Measurements from ENCODE around the gene MTA2. TPM values are rescaled to one million over a fixed set of nuclear protein-coding genes. Genes with fewer than 3 reads are reported as not detected.

Gene MTA2
- total RNA-seq, 1 experiment from 2014 or later = 241 TPM

- no peaks in the 10 kb centered on the region for H3K9me3 ChIP-seq (ENCODE audit: low read depth, low read length, poor library complexity, severe bottlenecking)
- no peaks in the 10 kb centered on the region for H3K27me3 ChIP-seq (replicated peaks; ENCODE audit: insufficient read depth, low read depth, low read length, poor library complexity)
- peak; percentile 89 for DNase-seq (ENCODE audit: low spot score)
- no peak for TF ChIP-seq EZH2 (IDR thresholded peaks at IDR 0.05; ENCODE audit: borderline replicate concordance, low read depth, low read length, poor library complexity, severe bottlenecking)
- TF ChIP-seq CTCF (conservative IDR thresholded peaks at IDR 0.05; ENCODE audit: low read depth, low read length) = peak; percentile 84
- no TSS peak for BruUV-seq (replicated peaks)
- CTCF ChIA-PET = interaction anchor here (0.7 to 1.2 kb wide), 3 partner anchors 10 to 14 kb away, joined by 3 to 6 read pairs (median 5); partner anchors contain the start of gene MTA2
- peak within 1 kb of the TSS; percentile 80 for H3K4me3 ChIP-seq (ENCODE audit: low read depth, low read length, poor library complexity, severe bottlenecking)
- H3K27ac ChIP-seq (ENCODE audit: low read depth, low read length, poor library complexity, severe bottlenecking) = peak within 1 kb of the TSS; percentile 76
- intact Hi-C loops (cut with micrococcal nuclease; ENCODE audit: unreplicated experiment) = no loop called here
- POLR2A ChIA-PET (ENCODE audit: low non-redundant PET) = no interaction called here
- H3K4me1 ChIP-seq (ENCODE audit: insufficient read depth, low read length, poor library complexity, severe bottlenecking) = peaks cover 15% of the 10 kb centered on the region
- peaks cover 10% of the 10 kb centered on the region for H3K36me3 ChIP-seq (ENCODE audit: insufficient read depth, low read length, poor library complexity, severe bottlenecking)
Measured at GRCh38 chr11:62612366-62613290, 11.0 kb upstream of the MTA2 start, which contains the start of the genes EML3 and ROM1. Gene EML3 (minus strand): TSS chr11:62612775. CDS start chr11:62612457, 318 bp downstream. Gene ROM1 (plus strand): TSS chr11:62613257. CDS start chr11:62613282, 25 bp downstream.

- Histone ChIP-seq H3K4me3 (ENCODE audit: low read depth, low read length, poor library complexity, severe bottlenecking) (peak overlapping the region; percentile 80), H3K36me3 (ENCODE audit: insufficient read depth, low read length, poor library complexity, severe bottlenecking) (peaks cover 3% of the 10 kb centered on the region), H3K9me3 (ENCODE audit: low read depth, low read length, poor library complexity, severe bottlenecking) (no peaks in the 10 kb centered on the region), H3K4me1 (ENCODE audit: insufficient read depth, low read length, poor library complexity, severe bottlenecking) (peaks cover 18% of the 10 kb centered on the region), H3K27me3 (replicated peaks; ENCODE audit: insufficient read depth, low read depth, low read length, poor library complexity) (no peaks in the 10 kb centered on the region), H3K27ac (ENCODE audit: low read depth, low read length, poor library complexity, severe bottlenecking) (peak overlapping the region; percentile 76)
- intact Hi-C loops (cut with micrococcal nuclease; ENCODE audit: unreplicated experiment) = no loop called here
- ChIA-PET POLR2A (ENCODE audit: low non-redundant PET) (interaction anchor here (0.6 to 1.0 kb wide), 2 partner anchors 10 to 21 kb away, joined by 3 to 5 read pairs; partner anchors contain the start of genes MTA2 and TUT1), CTCF (interaction anchor here (0.7 to 1.2 kb wide), 4 partner anchors 10 to 116 kb away, joined by 3 to 6 read pairs (median 4); partner anchors contain the start of gene MTA2)
- BruUV-seq (replicated peaks) = no TSS peak
- TF ChIP-seq CTCF (conservative IDR thresholded peaks at IDR 0.05; ENCODE audit: low read depth, low read length) (no peak), EZH2 (IDR thresholded peaks at IDR 0.05; ENCODE audit: borderline replicate concordance, low read depth, low read length, poor library complexity, severe bottlenecking) (no peak)
- peak; percentile 68 for DNase-seq (ENCODE audit: low spot score)
Measured at GRCh38 chr11:62611705-62612365, 10.2 kb upstream of the MTA2 start.

Data from A673 (cell line).